Epithelial cell of proximal tubule (primary cell): ENCODE results near the gene THOC6. TPM values are rescaled to one million over a fixed set of nuclear protein-coding genes. Genes with fewer than 3 reads are reported as not detected.
"Not testable (repeated sequence)": the region's sequence is repeated elsewhere in the genome, so short reads cannot be mapped to it uniquely, and the experiment has no call there.

ENCODE experiments used
- DNase-seq: peaks from one replicate; pipeline ENCODE4 v3.0.0-alpha.2; 2011; ENCODE audit warnings: low read depth
- H3K4me3 ChIP-seq: 2 replicates; pipeline ENCODE4 v1.5.1; 2011; ENCODE audit warnings: low read depth, mild to moderate bottlenecking, low read length
- total RNA-seq: library from RNA; depleted of rRNA; stranded (reverse); fragments of >200 nt; gene quantifications from 2 replicates; pipeline ENCODE4 v1.2.3, GENCODE V29; 2015
- TF ChIP-seq, protein P1 (sequence below): conservative IDR thresholded peaks from 2 replicates; pipeline ENCODE4 v1.5.1; 2012; ENCODE audit warnings: low read depth, mild to moderate bottlenecking, low read length

THOC6 gene
- total RNA-seq, 1 donor from 2014 or later, result 19.0 TPM

DNA sequence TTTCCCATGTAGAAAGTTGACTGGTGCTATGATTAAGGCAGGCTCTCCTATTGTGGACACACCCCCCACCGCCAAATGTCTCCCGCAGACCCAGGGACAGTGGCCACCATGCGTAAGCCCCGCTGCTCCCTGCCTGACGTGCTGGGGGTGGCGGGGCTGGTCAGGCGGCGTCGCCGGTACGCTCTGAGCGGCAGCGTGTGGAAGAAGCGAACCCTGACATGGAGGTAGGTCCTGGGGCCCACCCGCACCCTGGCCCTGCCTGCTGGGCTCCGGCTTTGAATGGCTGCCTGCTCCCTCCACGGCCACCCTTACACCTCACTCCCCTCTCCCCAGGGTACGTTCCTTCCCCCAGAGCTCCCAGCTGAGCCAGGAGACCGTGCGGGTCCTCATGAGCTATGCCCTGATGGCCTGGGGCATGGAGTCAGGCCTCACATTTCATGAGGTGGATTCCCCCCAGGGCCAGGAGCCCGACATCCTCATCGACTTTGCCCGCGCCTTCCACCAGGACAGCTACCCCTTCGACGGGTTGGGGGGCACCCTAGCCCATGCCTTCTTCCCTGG lies 26.2 kb downstream of the THOC6 start:
- TF ChIP-seq, protein P1, sequence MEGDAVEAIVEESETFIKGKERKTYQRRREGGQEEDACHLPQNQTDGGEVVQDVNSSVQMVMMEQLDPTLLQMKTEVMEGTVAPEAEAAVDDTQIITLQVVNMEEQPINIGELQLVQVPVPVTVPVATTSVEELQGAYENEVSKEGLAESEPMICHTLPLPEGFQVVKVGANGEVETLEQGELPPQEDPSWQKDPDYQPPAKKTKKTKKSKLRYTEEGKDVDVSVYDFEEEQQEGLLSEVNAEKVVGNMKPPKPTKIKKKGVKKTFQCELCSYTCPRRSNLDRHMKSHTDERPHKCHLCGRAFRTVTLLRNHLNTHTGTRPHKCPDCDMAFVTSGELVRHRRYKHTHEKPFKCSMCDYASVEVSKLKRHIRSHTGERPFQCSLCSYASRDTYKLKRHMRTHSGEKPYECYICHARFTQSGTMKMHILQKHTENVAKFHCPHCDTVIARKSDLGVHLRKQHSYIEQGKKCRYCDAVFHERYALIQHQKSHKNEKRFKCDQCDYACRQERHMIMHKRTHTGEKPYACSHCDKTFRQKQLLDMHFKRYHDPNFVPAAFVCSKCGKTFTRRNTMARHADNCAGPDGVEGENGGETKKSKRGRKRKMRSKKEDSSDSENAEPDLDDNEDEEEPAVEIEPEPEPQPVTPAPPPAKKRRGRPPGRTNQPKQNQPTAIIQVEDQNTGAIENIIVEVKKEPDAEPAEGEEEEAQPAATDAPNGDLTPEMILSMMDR, result no peak
- H3K4me3 ChIP-seq, result no peak overlapping the region
- DNase-seq, result no peak

DNA sequence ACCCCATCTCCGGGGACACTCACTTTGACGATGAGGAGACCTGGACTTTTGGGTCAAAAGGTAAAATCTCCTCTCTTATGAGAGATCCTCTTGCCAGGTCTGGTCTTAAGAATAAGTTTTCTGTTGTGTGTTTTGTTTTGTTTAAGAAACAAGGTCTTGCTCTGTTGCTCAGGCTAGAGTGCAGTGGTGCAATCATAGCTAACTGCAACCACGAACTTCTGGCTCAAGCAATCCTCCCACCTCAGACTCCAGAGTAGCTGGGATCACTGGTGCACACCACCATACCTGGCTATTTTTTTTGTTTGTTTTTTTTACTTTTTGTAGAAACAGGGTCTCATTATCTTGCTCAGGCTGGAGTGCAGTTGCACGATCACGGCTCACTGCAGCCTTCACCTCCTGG lies 26.7 kb downstream of the THOC6 start:
- no peak for DNase-seq
- TF ChIP-seq, protein P1, result no peak
- no peak overlapping the region for H3K4me3 ChIP-seq

DNA sequence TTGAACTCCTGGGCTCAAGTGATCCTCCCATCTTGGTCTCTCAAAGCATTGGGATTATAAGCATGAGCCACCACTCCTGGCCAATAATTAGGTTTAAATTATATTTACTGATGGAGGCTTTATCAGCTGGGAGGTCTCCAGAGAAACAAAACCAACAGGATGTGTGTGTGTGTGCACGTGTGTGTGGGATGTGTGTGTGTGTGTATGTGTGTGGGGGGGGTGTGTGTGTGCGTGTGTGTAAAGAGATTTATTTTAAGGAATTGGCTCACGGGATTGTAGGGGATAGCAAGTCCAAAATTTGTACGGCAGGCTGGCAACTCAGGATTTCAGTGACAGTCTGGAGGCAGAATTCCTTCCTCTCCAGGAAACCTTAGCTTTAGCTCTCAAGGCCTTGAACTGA lies 27.2 kb downstream of the THOC6 start:
- TF ChIP-seq, protein P1, result no peak
- no peak overlapping the region for H3K4me3 ChIP-seq
- DNase-seq, result no peak

DNA sequence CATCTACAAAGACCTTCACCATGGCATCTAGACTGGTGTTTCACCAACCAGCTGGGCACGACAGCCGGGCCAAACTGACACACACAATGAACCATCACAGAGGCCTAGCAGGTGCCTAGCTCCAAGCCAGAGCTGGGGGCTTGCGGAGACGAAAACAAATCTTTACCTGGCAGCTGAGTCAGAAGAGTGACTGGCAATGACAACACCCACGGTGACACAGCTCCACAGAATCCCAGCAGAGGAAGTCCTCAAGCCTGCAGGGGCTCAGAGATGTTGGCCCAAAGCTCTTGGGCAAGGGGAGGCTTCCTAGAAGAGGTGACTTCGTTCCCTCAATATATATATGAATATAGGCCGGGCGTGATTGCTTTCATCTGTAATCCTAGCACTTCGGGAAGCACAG lies 27.7 kb downstream of the THOC6 start:
- TF ChIP-seq, protein P1, result no peak
- no peak overlapping the region for H3K4me3 ChIP-seq

DNA sequence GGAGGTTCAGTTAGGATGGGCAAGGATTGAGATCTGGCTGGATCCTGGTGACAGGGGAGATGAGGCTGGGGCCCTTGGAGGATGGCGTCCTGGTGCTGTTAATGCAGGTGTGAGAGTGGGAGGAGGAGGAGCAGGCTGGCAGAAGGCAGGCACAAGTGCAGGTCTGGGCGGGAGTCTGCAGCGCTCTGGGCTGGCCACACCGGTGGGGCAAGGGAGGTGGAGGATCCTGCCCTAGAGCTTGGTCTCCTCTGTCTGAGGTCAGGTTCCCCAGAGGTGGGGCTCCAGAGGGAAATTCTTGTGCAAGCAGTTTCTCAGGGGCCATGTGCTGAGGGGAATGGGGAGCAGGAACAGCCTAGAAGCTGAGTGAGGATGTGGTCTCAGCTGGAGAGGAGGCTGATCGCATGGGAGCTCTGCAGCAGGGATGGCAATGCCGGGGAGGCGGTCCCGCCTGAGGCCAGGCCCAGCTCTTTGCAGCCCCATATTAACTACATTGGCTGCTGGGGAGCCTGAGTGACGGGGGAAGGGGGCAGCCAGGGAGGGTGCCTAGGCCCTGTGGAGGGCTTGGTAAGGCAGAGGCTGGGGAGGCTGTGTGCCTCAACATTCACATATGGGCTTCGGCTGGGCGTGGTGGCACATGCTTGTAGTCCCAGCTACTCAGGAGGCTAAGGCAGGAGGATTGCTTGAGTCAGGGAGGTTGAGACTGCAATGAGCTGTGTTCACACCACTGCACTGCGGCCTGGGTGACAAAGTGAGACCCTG lies 28.9 kb downstream of the THOC6 start:
- DNase-seq, H3K4me3 ChIP-seq: not testable (repeated sequence)

More for the DNA sequence above, 27.7 kb downstream of the THOC6 start:
- DNase-seq, result no peak

DNA sequence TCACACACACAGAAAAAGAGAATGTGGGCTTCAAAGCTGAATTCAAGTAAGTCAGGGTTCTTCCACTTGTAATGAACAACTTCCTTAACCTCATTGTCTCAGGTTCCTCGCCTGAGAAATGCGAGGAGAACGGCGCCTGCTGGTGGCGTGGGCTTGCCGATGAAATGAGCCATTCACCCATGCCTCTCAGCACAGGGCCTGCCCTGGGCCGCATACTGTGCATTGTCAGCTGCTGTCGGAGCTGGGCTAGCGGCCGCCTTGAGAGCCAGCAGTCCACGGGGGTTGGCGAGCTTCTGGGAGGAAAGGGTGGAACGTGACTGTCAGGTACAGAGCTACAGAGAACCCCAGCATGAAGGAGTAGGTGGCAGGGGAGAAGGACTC lies 29.5 kb downstream of the THOC6 start:
- H3K4me3 ChIP-seq, DNase-seq: not testable (repeated sequence)

DNA sequence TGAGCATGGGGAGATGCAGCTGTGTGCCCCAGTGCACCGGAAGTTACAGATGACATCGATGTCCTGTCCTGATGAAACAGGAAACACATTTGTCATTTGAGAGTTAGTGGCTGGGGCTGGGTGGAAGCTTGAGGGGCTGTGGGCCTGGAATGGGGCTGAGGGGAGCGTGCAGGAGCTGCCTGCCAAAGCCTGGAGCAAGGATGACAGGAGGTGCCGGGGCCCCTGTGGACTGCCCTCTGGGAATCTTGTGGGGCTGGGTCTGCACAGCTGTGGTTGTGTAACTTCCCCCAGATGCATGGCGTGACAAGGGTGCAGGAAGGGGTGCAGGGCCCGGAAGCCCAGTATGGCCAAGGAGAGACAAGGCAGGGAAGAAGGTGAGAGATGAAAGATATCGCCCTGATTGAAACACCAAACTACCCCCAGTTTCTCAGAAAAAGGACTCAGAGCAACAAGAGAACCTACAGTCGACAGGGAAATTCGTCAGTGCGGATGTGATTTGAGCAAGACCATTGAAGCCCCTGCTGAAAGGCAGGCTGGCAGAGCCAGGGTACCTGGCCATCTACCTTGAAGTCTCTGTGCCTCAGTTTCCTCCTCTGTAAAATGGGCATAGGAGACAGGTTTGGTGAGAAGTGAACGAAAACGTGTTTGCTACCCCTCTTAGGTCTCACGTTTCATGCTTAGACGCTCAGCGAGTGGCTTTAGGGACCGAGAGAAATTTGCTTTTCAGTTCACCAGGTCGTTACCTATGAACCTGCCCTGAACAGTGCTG lies 31.3 kb downstream of the THOC6 start:
- H3K4me3 ChIP-seq, result no peak overlapping the region
- no peak for DNase-seq
- TF ChIP-seq, protein P1, result no peak

DNA sequence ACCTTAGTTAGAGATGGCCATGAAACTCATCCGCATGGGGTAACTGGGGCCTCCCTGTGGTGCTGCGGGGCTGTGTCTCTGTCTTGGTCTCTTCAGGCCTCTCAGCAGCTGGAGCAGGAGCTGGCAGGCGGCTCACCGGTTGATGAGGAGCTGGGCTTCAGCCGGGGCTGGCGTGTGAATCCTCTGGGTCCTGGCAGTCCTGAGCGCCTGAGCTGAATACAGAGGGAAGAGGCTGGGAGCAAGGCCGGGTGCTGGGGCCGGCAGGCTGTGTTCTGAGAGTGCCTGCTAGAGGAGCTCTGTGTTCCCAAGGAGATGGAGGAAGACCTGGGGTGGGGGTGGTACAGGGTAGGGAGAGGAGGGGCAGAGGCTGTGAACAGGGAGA lies 31.9 kb downstream of the THOC6 start:
- not testable (repeated sequence) for DNase-seq, H3K4me3 ChIP-seq
